GM12878 (cell line): Measurements from ENCODE around the gene COTL1.

Experiments
- EZH2 ChIP-seq: IDR thresholded peaks from 2 replicates; pipeline ENCODE4 v1.6.1; 2012; ENCODE audit warnings: low read depth, mild to moderate bottlenecking, control low read depth, inconsistent platforms, low read length, borderline replicate concordance; ENCODE audit not compliant: control insufficient read depth
- IRF4 ChIP-seq: IDR thresholded peaks from 2 replicates; pipeline ENCODE4 v1.6.1; 2011; ENCODE audit warnings: low read depth, low read length
- SP1 ChIP-seq: IDR thresholded peaks from one replicate; pipeline ENCODE4 v1.6.1; 2011; ENCODE audit warnings: low read depth, low read length
- TCF12 ChIP-seq: IDR thresholded peaks from 2 replicates; pipeline ENCODE4 v1.6.1; 2011; ENCODE audit warnings: low read depth, mild to moderate bottlenecking, low read length
- ZNF274 ChIP-seq: IDR thresholded peaks from one replicate; pipeline ENCODE4 v1.8.0; 2011; ENCODE audit not compliant: insufficient read length, insufficient read depth
- TF ChIP-seq, protein P1 (sequence below), 3 experiments: IDR thresholded peaks in 2 of 3; conservative IDR thresholded peaks in 1 of 3; 2 replicates each; pipeline ENCODE4 v1.5.1; 2011; ENCODE audit warnings: low read depth in 3 of 3, low read length in 3 of 3, mild to moderate bottlenecking in 3 of 3, control low read depth in 2 of 3, moderate library complexity in 2 of 3, inconsistent platforms in 1 of 3, mixed read lengths in 1 of 3; ENCODE audit not compliant: control insufficient read depth in 2 of 3, insufficient read depth in 1 of 3; ENCODE audit errors: extremely low read depth in 1 of 3
- TF ChIP-seq, protein P2 (sequence below): IDR thresholded peaks from 2 replicates; pipeline ENCODE4 v1.6.1; 2011; ENCODE audit warnings: low read depth, mild to moderate bottlenecking, low read length, moderate library complexity, borderline replicate concordance; ENCODE audit errors: extremely low read depth

DNA sequence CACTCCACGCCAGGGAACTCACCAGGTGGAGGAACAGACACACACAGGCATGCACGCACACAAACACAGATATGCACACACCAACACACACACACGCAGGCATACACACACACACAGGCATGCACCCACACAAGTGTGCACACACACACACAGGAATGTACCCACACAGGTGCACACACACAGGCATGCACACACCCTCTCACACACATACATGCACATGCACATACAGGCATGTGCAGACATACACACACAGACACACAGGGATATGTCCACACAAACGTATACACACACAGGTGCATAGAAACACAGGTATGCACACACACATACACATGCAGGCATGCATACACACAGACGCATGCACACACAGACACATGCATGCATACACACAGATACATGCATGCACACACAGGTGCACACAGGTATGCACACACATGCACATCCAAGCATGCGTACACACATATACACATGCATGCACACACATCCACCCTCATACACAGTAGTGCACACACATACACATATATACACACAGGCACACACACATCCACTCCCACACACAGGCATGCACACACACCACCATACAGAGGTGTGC lies 39.2 kb downstream of the COTL1 start:
- TF ChIP-seq IRF4: no peak
- TF ChIP-seq, protein P1, sequence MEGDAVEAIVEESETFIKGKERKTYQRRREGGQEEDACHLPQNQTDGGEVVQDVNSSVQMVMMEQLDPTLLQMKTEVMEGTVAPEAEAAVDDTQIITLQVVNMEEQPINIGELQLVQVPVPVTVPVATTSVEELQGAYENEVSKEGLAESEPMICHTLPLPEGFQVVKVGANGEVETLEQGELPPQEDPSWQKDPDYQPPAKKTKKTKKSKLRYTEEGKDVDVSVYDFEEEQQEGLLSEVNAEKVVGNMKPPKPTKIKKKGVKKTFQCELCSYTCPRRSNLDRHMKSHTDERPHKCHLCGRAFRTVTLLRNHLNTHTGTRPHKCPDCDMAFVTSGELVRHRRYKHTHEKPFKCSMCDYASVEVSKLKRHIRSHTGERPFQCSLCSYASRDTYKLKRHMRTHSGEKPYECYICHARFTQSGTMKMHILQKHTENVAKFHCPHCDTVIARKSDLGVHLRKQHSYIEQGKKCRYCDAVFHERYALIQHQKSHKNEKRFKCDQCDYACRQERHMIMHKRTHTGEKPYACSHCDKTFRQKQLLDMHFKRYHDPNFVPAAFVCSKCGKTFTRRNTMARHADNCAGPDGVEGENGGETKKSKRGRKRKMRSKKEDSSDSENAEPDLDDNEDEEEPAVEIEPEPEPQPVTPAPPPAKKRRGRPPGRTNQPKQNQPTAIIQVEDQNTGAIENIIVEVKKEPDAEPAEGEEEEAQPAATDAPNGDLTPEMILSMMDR (IDR thresholded peaks at IDR 0.05 in 2 of 3, conservative IDR thresholded peaks at IDR 0.05 in 1 of 3; ENCODE audit: control insufficient read depth in 2 of 3, extremely low read depth in 1 of 3, insufficient read depth in 1 of 3, low read depth in 3 of 3, low read length in 3 of 3): no peak
- TF ChIP-seq ZNF274: no peak
- no peak for TF ChIP-seq EZH2
- no peak for TF ChIP-seq TCF12
- no peak for TF ChIP-seq SP1
- TF ChIP-seq, protein P2, sequence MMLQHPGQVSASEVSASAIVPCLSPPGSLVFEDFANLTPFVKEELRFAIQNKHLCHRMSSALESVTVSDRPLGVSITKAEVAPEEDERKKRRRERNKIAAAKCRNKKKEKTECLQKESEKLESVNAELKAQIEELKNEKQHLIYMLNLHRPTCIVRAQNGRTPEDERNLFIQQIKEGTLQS: no peak
